GM18498 (cell line): ENCODE data around the gene LRRK1.

ENCODE experiments used
- ATAC-seq: cut with Tn5 transposase; IDR thresholded peaks from one replicate; pipeline ENCODE4 v1.9.1; 2021; ENCODE audit warnings: mild to moderate bottlenecking, moderate library complexity; ENCODE audit not compliant: unreplicated experiment

Gene LRRK1

DNA sequence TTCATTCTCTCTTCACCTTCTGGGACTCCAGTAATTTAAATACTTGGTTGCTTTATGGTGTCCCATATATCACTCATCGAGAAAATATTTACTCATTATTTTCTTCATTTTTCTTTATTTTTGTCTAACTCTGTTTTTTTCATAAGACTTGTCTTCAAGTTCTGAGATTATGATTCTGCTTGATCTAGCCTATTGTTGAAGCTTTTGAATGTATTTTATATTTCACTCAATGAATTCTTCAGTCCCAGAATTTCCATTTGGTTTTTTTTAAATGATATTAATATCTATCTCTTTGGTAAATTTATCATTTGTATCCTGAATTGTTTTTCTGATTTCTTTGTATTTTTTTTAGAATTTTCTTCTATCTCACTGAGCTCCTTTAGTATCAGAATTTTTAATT, 117.0 kb downstream of the LRRK1 start:
- no peak for ATAC-seq

GRCh38 chr15:101037090-101037830, 118.1 kb downstream of the LRRK1 start:
- no peak for ATAC-seq

- ATAC-seq, result no peak
Observed at GRCh38 chr15:101038327-101039003, 119.3 kb downstream of the LRRK1 start.

GRCh38 chr15:101039461-101039860, 120.3 kb downstream of the LRRK1 start:
- no peak for ATAC-seq

GRCh38 chr15:101042320-101042719, 123.2 kb downstream of the LRRK1 start:
- ATAC-seq, result no peak

DNA sequence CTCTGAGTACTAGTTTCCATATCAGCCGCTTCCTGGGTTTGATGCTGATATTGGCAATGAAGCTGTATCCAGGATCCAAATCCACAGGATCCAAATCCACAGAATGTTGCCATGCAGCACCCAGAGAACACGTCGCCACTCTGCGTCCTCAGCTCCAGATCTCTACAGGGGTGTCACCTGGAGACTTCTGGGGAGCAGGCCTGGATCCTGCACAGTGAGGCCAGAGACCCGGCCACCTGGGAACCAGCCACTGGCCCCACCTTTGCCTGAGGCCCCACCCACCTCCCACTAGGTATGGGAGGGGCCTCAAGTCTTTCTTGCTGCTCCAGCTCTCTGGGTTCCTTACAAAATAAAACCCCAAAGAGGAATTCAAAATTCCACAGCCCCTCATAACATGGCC, 123.9 kb downstream of the LRRK1 start:
- ATAC-seq, result no peak

DNA sequence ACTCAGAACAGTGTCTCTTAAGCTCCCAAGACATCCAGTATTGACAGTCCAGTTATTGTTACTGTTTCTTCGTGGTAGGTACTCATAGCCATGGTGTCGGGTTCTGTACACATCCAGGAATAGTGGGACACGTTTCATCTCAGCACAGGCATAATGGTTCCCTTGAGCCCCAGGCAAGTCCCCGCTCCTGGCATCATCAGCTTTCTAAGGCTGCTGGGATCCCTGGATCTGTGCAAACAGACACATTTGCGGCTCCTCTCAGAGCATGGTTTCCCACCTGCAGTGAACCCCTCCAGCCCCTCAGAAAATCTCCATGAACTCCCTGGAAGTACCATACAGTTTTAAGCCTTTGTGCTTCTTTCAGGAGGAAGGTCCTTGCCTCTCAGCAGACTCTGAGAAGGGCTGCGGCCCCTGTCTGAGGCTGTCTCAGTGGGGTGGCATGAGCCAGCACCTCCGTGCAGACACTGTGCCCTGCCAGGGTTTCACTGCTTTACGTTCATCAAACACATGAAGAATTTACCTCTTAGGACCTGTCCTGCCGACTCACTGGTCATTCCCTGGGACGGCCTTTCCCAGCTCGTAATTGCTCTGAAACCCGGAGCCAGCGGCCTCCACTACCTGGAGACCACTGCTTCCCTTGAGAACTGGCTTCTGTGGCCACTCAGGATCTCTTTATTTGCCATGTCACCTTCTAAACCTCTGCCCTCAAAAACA, 124.9 kb downstream of the LRRK1 start:
- no peak for ATAC-seq

- no peak for ATAC-seq
Observed at GRCh38 chr15:101044625-101045235, 125.6 kb downstream of the LRRK1 start.

DNA sequence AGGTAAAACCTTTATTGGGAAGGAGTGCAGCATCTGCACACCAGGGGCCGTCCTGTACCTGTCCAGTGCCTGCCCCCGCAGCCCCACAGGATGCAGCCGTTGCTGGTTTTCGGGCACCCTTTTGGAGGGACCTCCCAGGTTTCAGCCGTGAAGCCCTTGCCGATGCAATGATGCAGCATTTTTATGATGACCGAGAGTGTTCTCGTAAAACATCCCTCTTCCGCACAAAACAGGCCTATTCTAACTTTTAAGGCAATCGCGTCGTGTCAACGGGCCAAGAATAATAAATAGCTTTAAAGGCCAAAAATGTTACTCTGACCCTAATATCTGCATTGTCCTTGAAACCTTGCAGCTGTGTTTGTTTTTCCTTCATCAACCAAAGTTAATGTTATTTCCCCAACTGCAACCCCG, 126.1 kb downstream of the LRRK1 start:
- ATAC-seq, result no peak

DNA sequence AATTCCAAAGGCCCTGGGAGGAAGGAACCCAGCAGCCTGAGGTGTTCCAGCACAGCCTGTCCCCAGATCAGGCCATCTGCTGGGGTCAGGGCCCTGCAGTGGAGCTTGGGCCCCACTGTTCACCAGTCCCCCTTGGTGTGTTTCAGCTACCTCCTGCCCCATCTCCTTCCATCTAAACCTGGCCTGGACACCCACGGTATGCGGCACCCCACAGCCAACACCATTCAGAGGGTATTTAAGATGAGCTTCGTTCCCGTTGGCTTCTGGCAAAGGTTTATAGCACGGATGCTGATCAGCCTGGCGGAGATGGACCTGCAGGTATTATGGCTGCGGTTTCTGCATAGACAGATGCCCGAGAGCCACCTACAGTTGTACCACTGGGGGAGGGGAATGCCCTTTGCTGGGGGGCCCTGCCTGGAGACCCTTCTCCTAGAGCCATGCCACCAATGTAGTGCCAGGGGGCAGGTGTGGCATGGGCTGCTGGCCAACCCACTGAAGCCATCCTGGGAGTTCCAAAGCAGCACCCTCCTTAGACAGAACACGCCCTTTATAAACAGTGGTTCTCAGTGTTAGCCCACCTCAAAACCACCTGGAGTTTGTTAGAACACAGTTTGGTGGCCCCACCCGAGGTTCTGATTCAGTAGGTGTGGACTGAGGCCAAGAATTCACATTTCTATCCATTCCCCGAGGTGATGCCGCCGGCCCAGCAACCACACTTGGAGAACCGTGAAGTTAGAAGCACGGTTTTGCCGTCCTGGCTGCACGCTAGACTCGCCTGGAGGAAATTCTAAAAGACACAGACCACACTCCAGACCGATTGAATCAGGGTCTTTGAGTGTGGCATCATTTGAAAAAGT, 126.9 kb downstream of the LRRK1 start:
- ATAC-seq, result no peak

DNA sequence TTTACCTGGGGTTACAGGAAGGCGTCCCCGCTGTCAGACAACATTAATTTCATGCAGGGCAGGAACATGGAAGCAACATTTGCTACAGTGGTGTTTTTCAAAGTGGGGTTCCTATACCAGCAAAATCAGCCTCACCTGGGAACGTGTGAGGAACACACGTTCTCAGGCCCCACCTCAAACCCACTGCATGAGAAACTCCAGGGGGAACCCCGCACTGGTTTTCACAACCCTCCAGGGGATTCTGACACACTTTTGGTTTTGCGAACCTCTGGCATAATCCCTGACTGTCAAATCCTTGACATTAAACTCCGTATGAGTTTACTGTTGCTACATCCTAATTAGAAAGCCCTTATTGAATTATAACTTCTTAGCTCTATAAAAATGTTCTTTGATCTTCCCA, 127.7 kb downstream of the LRRK1 start:
- ATAC-seq, result no peak

DNA sequence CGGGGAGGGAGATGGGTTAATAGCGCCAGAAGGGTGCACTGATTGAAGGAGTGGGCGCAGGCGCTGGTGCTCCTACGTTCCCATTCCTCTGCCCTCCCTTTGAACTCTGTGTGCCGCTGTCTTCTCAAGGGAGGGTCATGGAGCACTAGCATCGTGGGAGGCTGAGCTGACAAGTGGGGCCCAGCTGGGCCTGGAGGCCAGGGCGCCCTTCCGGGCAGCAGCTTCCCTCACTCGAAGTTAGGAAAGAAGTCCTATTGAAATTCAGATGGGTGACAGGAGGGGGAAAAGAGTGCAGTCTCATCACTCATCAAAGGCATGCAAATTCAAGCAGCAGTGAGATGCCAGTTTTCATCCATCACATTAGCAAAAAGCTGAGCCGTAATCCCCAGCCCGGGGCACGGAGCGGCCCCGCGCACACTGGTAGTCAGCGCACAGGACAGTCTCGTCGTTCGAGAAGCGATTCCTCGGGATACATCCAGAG, 128.2 kb downstream of the LRRK1 start:
- no peak for ATAC-seq

GRCh38 chr15:101048176-101048575, 129.0 kb downstream of the LRRK1 start:
- ATAC-seq, result no peak

DNA sequence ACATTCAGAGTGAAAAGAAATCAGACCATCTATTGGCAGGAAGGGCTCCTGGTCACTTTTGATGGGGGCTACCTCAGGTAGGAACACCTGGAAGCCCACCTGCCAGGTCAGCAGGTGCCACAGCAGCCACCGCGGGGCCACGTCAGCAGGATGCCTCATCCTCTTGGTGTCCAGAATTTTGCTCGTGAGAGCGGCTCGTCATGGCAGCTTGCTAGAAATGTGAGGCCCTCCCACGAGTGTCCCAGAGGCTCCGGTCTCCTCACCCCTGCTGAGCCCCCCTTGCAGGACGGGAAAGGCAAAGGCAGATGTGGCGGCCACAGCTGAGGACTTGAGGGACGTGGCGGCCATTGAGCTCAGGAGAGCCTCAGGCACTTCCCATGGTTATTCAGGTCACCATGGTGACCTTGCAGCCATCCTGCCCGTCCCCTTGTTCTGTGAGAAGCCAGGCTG, 129.4 kb downstream of the LRRK1 start:
- ATAC-seq, result no peak

DNA sequence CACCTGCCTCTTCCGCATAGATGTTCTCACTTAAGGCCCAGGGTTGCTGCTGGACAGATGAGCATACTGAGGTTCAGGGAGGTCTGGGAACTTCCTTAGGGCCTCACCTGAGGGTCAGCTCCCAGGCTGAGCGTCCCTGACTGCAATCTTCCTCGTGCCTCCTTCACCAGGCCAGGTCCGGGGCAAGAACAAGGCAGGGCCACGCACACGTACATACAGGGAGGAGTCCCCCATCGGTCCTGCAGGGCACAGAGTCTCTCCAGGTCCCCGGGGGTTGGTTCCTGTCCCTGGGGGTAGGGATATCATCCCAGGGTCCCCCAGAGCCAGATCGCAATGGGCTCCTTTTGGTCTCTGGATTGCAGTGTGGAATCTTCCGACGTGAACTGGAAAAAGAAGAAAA, 130.1 kb downstream of the LRRK1 start:
- ATAC-seq, result no peak

- no peak for ATAC-seq
Observed at GRCh38 chr15:101049856-101050622, 130.9 kb downstream of the LRRK1 start.

DNA sequence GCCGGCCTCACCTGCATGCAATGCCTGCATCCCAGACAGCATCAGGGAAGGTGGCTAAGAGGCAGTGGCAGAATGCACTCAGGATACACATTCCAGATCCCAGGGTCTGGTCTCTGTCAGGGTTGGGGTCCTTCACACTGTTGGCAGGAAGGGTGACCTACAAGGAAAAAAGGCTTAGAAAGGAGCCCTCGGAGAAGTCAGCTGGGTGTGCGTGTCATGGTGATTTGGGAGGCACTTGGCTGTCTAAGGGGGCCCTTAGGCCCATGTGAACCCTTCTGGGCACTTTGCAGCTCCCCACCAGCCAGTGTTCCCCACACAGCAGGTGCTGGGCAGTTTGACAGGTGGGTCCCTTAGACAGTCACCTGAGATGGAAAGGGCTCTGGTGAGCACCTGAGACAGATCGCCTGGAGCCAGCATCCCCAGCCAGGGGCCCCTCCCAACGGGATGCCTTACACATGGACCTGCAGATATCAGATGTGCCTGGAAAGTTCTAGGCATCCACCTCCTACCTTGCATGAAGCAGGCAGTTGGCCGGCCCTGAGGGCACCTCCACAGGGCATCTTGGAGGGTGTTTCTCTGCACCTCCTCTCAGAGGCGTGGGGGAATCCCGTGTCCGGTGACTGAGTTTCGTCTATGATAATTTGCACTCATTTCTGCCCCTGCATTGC, 131.6 kb downstream of the LRRK1 start:
- no peak for ATAC-seq

GRCh38 chr15:101051291-101052030, 132.3 kb downstream of the LRRK1 start:
- ATAC-seq, result no peak
